ENCODE measurements around the gene LRRFIP1.

The LRRFIP1 gene

DNA sequence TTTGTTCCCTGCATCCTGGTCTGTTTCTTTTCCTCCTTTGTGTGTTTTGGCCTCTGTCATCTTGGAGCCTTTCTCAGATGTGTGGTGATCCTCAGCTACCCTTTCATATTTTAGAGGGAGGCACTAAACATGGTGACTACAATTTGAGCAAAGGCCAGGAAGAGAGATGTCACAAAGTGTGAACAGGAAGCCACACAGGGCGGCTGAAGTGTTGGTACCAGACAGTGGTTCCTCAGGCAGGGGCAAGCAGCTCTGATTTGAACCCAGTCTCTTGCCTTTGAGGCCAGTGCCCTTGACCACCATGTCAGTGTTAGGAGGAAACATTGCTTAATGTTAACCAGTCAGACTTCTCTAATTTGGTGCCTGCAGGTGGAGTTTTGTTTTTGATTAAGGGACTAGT lies 9.2 kb downstream of the LRRFIP1 start:
- TF ChIP-seq CTCF (IDR thresholded peaks at IDR 0.05; ENCODE audit: unreplicated experiment in 3 of 3): no peak
- Mint-ChIP-seq H3K27ac (no peak overlapping the region), H3K4me1 (peaks cover 33% of the 10 kb centered on the region), H3K27me3 (ENCODE audit: low read depth) (no peaks in the 10 kb centered on the region), H3K4me3 (no peak overlapping the region), H3K9me3 (peaks cover 25% of the 10 kb centered on the region), H3K36me3 (ENCODE audit: low read depth) (peaks cover 58% of the 10 kb centered on the region)

- no peak overlapping the region for H3K27ac Mint-ChIP-seq
Measured at GRCh38 chr2:237637429-237638135, 10.2 kb downstream of the LRRFIP1 start.

GRCh38 chr2:237638176-237638575 lies 10.8 kb downstream of the LRRFIP1 start:
- Mint-ChIP-seq H3K4me3 (no peak overlapping the region), H3K36me3 (ENCODE audit: low read depth) (peaks cover 56% of the 10 kb centered on the region), H3K4me1 (peaks cover 25% of the 10 kb centered on the region), H3K9me3 (peaks cover 25% of the 10 kb centered on the region), H3K27me3 (ENCODE audit: low read depth) (no peaks in the 10 kb centered on the region), H3K27ac (no peak overlapping the region)
- no peak for TF ChIP-seq CTCF (IDR thresholded peaks at IDR 0.05; ENCODE audit: unreplicated experiment in 3 of 3)

More at GRCh38 chr2:237637429-237638135, 10.2 kb downstream of the LRRFIP1 start:
- Mint-ChIP-seq H3K9me3 (peaks cover 25% of the 10 kb centered on the region), H3K27me3 (ENCODE audit: low read depth) (no peaks in the 10 kb centered on the region), H3K36me3 (ENCODE audit: low read depth) (peaks cover 60% of the 10 kb centered on the region), H3K4me3 (no peak overlapping the region), H3K4me1 (peaks cover 30% of the 10 kb centered on the region)
- TF ChIP-seq CTCF (IDR thresholded peaks at IDR 0.05; ENCODE audit: unreplicated experiment in 3 of 3): no peak

- no peak for TF ChIP-seq CTCF (IDR thresholded peaks at IDR 0.05; ENCODE audit: unreplicated experiment in 3 of 3)
- Mint-ChIP-seq H3K27me3 (ENCODE audit: low read depth) (no peaks in the 10 kb centered on the region), H3K36me3 (ENCODE audit: low read depth) (peaks cover 53% of the 10 kb centered on the region), H3K9me3 (peaks cover 20% of the 10 kb centered on the region), H3K27ac (no peak overlapping the region), H3K4me3 (no peak overlapping the region), H3K4me1 (peaks cover 21% of the 10 kb centered on the region)
Measured at GRCh38 chr2:237639052-237639835, 11.9 kb downstream of the LRRFIP1 start.

- Mint-ChIP-seq H3K36me3 (ENCODE audit: low read depth) (peaks cover 51% of the 10 kb centered on the region), H3K27ac (no peak overlapping the region), H3K27me3 (ENCODE audit: low read depth) (no peaks in the 10 kb centered on the region), H3K4me3 (no peak overlapping the region), H3K9me3 (peaks cover 16% of the 10 kb centered on the region), H3K4me1 (peaks cover 21% of the 10 kb centered on the region)
- no peak for TF ChIP-seq CTCF (IDR thresholded peaks at IDR 0.05; ENCODE audit: unreplicated experiment in 3 of 3)
Measured at GRCh38 chr2:237639836-237640220, 12.4 kb downstream of the LRRFIP1 start.
